ENCODE results near the gene MCU.

DNA sequence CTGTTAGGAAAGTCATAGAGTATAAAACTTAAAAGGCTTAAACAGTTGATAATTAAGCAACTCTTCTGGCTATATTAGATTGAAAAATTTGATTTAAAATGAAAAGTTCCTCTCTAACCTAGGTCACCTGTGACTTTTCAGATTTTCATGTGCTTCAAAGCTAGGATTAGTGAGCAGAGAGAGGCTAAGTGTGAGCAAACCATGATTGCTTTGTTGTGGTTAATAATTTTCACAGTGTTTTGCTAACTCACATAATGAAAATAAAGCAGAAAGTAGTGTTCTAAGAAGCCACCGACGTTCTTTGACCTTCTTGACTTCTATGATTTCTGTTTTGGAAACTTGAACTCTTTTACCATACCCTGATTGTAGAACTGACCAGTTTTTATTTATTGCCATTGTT, 126.1 kb downstream of the MCU start:
- TF ChIP-seq, protein P1, sequence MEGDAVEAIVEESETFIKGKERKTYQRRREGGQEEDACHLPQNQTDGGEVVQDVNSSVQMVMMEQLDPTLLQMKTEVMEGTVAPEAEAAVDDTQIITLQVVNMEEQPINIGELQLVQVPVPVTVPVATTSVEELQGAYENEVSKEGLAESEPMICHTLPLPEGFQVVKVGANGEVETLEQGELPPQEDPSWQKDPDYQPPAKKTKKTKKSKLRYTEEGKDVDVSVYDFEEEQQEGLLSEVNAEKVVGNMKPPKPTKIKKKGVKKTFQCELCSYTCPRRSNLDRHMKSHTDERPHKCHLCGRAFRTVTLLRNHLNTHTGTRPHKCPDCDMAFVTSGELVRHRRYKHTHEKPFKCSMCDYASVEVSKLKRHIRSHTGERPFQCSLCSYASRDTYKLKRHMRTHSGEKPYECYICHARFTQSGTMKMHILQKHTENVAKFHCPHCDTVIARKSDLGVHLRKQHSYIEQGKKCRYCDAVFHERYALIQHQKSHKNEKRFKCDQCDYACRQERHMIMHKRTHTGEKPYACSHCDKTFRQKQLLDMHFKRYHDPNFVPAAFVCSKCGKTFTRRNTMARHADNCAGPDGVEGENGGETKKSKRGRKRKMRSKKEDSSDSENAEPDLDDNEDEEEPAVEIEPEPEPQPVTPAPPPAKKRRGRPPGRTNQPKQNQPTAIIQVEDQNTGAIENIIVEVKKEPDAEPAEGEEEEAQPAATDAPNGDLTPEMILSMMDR (conservative IDR thresholded peaks at IDR 0.05; ENCODE audit: low read length) = no peak
- no peak for TF ChIP-seq EZH2phosphoT487 (IDR thresholded peaks at IDR 0.05; ENCODE audit: borderline replicate concordance, low read depth, low read length)
